Hematopoietic multipotent progenitor cell treated with erythropoietin and hydrocortisone succinate and interleukin-3 and kit ligand, for 8 days (in vitro differentiated cells): Measurements from ENCODE around the gene DMGDH.
"Not testable (repeated sequence)": the region's sequence is repeated elsewhere in the genome, so short reads cannot be mapped to it uniquely, and the experiment has no call there.

Source experiments
- DNase-seq: peaks from one replicate; pipeline ENCODE4 v3.0.0-alpha.2; 2015

The DMGDH gene

DNA sequence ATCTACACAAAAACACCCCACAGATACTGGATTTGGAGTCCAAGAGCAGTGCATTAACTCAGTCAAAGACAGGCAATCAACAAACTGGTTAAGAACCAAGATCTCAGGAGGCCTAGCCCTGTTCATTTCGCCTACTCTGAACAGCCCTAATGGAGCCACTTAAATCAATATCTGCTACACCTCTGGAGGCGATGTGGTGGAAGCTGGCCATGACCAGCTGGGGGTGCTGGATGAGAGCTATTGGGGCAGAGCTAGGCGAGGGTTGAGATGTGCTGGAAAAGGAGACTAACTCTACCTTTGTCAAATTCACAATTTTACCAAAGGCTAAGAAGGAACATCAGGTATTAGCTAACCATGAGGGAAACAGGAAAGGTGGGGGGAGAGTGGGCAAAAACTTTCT lies 61.1 kb downstream of the DMGDH start:
- DNase-seq: no peak

DNA sequence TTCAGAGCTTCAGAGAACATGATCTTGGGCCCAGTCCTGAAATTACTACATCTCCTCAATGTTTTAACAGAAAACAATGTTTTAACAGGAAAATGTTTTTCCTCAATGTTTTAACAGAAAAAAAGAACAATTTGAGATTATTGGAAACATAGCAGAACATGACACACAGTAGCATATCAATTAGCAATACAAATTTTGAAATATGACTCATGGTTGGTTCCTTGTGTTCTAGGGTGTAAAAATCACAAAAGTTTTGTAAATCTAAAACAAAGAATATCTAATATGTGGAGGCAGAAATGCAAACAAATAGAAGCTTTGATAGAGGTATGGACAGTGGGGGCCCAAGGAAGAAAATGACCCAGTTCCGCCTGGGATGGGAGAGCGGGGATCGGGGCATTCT lies 61.6 kb downstream of the DMGDH start:
- DNase-seq: no peak

DNA sequence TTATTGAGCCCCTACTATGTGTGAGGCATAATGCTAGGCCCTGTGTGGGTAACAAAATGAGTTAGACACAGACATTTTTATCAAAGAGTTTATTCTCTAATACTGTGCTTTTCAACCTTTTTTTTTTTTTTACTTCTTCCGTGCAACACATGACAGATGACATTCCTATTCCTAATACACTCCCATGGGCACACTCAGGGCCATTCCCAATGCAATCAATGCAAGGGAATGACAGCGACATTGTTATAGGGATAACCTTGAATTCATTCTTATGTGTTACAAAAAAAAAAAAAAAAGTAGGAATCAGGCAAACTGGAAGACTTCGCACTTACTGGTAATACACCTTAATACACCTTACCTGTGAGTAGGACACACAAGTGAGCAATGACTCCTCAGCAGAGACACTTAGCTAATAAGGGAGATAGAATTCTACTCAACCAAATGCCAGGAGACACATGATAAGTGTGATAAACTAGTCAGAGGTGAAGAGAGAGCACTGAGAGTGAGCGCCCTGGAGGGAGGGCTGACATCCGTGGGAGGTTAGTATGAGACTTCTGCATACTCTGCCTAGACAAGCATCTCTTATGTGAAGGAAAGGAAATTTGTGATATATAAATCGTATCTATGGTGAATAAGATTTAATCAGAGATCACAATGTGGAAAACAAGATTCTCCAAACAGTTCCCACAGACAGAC lies 63.4 kb downstream of the DMGDH start:
- DNase-seq: no peak

DNA sequence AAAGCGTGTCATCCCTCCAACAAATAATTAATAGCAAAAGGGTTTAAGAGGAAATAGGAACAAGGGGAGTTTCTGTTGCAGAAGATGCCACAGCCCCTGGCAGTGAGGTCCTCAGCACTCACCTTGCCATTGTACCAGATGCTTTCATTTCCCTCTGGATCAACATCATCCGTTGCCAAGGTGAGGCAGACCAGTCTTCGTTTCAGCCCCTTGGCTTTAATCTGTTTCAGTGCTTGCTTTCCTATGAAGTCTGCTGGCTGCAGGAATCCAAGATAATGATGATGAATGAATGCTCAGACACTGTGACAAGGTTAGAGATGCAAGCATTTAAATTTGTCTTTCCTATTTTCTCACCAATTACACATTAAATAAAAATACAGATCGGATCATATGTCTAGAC lies 64.3 kb downstream of the DMGDH start:
- no peak for DNase-seq

DNA sequence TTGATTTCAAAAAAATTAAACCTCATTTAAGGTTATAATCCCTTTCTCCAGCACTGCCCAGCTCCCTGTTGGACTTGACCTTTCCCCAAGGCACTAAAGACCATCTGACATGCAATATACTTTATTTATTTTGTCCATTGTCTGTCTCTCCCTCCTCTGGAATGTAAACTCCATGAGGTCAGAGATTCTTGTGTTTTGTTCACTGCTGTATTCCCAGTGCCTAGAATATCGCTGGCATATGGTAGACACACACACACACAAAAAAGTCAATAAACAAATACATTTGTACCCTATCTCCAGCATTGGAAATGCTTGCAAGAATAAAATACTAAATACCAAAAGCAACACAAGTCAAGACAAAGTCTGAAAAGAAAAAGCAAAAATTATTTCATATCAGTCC lies 67.1 kb downstream of the DMGDH start:
- DNase-seq: no peak

DNA sequence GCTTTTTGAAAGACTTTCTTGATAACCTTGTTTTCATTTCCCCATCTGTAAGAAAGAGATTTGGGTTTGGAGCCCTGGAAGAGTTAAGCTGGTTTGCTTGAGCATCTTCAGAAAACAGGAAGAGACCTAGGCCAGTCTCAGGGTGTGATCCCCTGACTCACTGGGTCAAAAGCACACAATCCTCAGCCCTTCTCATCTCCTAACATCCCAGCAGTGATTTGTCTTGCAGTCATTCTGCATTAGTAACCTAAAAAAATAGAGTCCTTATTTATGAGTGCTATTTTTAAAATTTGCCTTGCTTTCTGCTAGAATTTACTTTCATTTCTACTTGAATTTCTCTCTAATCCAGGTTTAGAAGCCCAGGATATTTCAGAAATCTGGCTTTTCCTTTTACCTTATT lies 68.0 kb downstream of the DMGDH start:
- no peak for DNase-seq

DNA sequence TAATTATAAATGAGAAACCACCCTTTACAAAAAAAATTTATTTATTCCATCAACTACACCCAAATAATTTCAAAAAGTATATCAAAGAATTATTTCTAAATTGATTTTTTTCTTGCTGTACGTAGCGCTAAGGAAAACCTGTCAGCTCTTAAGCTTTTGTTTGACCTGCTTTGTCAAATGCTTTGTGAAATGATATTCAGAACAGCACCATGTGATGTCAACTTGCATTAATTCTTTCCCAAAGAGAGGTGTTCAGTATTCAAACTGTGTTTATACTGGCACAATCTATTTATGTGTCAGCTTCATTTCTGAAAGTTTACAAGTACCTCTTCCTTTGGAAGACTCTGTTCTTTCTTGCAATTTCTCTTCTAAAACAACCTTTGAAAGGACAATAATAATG lies 72.4 kb downstream of the DMGDH start:
- no peak for DNase-seq

DNA sequence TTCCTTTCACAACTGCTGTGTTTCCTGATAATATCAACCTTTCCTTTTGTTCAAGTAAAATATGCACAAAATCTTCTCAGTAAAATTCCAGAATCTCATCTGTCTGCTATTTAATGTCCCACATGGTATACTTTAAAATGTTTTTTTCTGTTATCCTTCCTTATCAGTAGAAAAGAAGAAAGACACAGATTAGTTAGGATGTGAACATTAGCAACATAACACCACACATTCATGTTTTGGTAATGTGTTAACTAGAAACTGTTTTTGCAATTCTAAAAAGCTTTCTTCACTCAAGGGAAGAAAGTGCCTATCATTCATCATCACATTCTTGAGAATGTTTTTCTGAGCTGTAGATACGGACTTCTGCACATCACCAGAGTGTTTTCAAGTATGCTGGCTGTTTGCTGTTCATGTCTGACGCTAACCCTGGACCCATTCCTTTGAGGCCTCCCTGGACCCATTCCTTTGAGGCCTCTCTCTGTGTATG lies 73.9 kb downstream of the DMGDH start:
- no peak for DNase-seq

DNA sequence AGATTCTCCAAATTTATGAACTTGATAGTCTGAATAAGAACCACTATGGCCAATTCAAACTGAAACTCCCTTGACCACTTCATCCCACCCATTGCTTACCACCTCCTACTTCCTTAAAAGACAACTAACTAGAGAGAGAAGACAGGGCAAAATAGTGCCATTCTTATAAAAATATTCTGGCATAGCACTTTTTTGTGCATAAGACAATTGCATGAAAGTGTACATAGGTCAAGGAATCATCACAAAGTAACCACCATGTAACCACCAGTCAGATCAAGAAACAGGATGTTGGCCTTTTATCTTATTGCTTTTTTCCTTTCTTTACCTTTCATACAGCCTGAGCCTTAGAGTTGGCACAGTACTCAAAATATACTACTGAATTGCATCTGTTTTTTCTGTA lies 76.3 kb downstream of the DMGDH start:
- DNase-seq: no peak

DNA sequence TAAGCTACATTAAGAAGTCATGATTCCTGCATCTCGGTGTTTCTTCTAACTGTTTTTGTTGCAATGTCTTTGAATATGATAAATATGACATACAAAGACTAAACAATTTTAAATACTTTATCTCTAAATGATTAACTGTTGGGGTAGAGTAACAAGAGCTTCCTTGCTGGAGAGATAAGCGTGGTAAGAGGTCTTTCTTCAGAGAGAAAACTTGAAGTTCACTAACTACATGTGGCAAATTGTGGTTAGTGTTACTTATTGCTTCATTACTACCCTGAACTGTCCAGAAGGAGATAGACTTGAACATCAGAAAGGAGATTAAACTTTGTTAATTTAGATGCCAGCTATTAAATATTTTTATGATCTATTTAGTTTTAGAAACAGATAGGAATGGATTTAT lies 77.3 kb downstream of the DMGDH start:
- DNase-seq: peak; percentile 28

DNA sequence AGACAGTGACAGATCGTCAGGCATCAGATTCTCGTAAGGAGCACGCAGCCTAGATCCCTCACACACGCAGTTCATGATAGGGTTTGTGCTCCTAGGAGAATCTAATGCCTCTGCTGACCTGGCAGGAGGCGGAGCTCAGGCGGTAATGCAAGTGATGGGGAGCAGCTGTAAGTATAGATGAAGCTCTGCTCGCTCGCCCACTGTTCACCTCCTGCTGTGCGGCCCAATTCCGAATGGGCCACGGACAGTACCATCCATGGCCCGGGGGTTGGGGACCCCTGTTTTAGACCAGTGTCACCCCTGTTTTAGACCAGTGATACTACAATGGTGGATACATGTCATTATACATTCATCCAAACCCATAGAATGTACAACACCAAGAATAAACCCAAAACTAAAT lies 80.4 kb downstream of the DMGDH start:
- DNase-seq: no peak

DNA sequence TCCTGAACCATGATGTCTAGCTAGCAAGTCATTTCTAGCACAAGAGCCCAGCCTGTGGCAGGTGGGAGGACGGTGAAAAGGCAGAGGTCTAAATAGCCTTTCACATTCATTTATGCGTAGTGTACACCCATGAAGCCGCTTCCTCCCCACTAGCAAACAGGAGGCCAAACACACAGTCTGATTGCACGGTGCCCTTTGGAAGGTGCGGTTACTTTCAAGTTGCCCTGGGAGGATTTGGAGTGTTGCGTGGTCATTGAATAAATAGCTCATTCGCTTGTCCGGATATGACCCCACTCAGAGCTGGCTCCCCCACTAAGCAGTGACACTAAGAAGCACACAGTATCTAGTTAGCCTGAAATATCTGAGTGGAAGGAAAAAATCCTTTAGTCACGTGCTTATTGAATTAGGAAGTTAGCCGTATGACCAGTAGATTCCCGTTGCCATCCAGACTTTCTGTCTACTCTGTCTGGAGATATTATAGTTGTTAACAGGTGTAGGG lies 83.7 kb downstream of the DMGDH start:
- peak; percentile 73 for DNase-seq

DNA sequence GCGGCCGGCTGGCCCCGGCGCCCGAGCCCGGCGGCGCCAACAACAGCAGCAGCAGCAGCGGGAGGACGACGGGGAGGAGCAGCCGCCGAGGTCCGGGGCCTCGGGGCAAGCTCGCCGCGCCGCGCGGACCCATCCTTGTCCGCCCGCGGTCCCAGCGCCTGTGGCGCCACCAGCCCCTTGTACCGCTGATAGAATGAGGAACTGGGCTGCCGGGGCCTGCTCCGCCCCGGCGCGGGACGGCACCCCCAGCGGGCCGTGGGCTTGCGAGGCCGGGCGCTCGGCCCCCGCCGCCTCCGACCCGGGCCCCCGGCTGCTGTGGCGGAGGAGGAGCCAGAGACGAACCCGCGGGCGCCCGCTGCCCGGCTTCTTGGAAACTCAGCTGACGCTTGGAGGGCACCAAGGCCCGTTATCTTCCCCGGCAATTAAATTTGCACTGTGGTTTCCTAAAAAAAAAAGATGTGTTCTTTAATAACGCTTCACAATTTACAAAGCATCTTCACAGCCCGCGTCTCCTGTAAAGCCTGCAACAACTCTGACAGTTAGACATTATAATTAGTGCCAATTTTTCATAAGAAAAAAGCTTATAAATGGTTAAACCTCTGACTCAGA lies 84.3 kb downstream of the DMGDH start, which contains the start of gene ARSB:
TSS of gene ARSB (minus strand) at position 195 of the 609 bp plus-strand sequence. CDS start at position 133, 62 bp downstream.
- peak; percentile 78 for DNase-seq

DNA sequence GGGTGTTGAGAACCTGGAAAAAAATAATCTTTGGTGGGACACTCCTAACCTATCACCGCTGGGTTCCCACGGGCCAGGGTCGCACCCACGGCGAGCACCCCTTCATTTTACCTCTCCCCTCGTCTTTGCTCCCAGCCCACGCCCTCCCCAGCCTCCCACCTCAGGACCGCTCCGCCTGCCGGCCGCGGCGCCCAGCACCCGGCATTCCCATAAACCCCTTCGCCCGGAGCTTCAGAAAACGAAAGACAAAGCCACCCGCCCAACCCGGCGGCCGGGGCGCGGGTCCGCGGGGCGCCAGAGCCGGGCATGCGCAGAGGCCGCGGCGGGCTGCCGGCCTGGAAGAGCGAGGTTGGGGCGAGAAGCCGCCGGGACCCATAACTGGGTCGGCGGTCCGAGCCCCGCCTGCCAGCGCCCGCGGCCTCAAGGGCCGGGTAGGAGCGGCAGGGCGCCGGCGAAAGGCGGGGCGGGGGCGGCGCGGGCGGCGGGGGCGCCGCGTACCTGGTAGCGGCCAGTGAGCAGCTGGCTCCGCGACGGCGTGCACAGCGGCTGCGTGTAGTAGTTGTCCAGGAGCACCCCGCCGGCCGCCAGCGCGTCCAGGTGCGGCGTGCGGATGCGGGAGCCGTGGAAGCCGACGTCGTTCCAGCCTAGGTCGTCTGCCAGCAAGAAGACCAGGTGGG lies 84.9 kb downstream of the DMGDH start:
- DNase-seq: peak; percentile 83

DNA sequence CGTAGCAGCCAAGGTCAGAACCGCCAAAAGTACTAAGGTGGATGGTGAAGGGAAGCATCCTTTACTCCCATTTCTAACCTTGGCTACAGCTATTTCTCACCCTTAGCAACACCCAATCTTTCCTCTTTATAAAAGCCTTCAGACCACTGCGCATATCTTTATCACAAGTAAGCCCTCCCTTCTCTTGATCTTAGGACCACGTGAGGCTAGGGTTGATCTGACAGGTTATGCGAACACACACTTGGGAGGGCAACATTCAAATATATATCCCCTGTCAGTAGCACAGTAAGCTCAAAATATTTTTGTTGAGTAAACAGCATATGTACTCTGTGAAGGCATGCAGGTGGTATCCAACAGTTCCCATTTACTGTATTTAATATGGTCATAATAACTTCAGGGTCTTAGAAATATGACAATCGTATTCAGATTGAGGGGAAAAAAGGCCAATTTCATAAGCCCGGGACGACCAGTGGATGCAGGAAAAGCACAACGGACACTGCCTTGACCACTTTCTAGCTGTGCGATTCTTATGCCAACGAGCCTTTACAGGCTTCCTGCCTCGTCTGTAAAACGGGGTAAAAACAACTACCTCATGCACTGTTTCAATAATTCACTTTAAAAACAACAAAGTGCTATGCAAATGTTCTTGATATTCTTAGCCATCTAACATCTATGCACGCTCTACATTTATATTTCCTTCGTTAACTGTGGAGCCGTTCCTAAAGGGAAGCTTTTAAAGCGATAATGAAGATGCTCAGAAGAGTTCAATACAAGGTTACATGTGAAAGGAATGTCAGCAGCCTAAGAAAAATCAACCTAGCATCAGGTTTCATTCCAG lies 85.7 kb downstream of the DMGDH start:
- peak; percentile 43 for DNase-seq

DNA sequence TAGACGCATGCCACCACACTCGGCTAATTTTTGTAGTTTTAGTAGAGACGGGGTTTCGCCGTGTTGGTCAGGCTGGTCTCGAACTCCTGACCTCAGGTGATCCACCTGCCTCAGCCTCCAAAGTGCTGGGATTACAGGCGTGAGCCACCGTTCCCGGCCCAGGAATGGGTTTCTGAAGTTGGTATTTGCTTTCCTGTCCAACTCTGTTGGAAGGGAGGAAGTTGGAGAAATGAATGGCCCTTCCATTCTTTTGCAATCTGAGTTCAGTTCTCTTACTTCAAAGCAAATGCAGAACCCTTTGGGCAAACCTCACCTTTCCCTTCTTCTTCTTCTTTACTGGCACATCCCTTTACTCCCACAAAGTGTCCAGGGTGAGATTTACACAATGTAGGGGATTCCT lies 86.3 kb downstream of the DMGDH start:
- not testable (repeated sequence) for DNase-seq

DNA sequence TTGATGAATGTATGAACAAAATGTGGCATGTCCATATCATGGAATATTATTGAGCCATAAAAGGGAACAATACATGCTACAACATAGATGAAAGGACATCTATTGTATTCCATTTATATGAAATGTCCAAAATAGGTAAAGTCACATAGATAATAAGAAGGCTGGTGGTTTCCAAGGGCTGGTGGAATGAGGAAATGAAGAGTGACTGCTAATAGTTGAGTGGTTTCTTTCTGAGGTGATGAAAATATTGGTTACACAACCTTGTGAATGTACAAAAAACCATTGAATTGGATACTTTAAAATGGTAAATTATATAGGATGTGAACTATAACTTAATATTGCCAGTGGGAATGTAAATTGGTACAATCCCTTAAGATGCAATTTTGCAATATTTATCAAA lies 89.6 kb downstream of the DMGDH start:
- DNase-seq: no peak

DNA sequence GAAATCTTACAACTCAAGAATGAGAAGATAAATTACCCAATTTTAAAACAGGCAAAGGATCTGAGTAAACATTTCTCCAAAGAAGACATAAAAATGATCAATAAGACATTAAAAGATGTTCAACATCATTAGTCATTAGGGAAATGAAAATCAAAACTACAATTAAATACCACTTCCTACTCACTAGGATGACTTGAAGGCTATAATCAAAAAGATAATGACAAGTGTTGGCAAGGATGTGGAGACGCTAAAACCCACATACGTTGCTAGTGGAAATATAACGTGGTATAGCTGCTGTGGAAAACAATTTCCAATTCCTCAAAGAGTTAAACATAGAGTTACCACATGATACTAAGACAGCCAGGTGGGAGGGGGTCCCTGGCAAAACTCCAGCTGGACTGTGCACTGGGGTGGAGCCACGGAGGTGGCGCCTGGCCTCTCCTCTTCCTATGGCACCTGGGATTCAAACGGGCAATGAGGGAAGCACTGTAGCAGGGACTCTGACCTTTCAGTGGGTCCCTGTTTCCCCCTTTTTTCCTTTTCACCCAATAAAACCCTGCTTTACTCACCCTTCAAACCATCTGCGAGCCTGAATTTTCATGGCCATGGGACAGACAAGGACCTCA lies 90.2 kb downstream of the DMGDH start:
- DNase-seq: no peak

DNA sequence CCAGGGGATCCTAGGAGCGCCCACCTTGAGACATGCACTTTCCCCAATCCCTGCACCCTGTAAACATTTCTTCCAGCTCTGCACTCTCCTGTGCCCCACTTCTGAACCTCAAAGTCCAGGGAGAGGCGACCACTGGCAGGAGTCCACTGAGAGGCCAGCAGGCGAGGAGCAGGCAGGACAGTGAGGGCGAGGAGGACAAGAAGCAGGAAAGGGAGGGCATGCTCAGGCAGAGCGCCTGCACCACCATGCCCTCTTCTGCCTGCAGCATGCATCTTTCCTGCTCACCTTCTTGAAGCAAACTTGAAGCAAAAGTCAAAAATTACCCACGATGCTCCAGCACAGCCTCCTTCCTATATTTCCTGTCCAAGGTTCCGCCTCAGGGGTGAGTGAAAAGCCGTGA lies 94.4 kb downstream of the DMGDH start:
- no peak for DNase-seq

DNA sequence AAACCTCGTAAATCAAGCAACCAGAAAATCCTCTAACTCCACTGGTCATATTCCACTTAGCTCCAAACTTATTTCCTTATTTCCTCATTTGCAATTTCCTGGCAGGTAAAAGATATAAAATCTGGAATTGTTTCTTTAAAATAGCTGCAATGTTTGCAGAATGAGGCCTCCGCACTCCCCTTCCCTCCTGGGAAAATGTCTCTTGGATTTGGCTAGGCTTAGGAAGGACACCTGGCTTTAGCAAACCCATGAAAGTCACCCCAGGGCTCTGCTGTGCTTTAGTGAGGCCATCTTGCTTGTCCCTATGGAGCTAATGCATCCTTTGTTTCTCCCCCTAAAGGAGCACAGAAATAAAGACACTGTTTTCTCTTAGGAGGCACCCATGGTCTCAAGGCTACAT lies 94.9 kb downstream of the DMGDH start:
- DNase-seq: no peak

DNA sequence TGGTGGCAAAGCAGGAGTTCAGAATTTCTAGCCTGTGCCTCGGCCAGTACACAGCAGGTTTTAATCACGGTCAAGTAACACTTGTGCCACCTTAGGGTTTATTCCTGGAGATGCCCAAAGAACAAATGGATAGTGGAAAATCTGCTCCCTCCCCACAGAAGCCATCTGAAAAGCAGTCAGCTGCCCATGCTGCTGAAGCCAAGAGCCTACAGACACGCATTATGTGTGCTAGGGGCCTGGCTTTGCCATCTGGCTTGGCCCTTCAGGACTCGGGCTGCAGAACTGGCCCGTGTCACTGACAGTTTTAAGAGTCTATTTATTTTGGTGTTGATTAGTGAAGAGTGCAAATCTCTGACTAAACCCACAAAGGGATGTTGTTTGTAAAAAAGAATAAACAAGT lies 95.5 kb downstream of the DMGDH start:
- no peak for DNase-seq

DNA sequence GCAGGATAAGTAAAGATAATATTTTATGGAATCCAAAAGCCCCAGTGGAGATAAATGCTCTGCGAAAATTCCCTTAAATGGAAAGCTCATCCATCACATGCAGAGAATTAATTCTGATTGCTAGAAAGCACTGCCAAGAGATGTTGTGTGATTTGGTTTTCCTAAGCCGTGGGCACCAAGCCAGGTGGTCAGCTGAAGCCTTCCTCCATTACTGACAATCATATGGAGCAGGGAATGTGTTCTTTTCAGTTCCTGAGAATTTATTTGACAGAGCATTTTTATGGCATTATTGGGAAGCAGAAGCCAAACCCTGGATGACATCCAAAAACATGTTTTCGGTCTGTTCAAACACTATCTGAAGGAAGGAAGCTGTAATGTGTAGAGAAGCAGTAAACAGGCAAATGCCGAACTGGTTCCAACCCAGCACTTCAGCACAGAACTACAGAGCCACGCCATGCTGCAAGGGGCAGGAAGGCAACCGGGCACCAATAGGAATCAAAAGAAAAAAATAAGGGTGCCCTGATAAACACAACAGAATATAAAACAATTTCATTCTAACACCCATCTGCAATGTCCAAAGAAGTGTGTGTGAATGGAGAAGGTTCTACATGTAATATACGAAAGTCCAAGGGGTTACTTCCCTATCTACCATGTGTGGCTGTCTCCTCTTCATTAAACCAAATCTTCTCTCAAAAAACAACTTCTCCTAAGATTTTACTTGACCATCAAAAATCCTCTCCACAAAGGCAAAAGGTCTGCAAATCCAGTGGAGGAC lies 96.6 kb downstream of the DMGDH start:
- no peak for DNase-seq
